ENCODE measurements around the gene LSG1. TPM values are rescaled to one million over a fixed set of nuclear protein-coding genes. Genes with fewer than 3 reads are reported as not detected.

The LSG1 gene
- total and polyA plus RNA-seq, 2 experiments from 2014 or later, result 49.2 to 57.1 TPM

DNA sequence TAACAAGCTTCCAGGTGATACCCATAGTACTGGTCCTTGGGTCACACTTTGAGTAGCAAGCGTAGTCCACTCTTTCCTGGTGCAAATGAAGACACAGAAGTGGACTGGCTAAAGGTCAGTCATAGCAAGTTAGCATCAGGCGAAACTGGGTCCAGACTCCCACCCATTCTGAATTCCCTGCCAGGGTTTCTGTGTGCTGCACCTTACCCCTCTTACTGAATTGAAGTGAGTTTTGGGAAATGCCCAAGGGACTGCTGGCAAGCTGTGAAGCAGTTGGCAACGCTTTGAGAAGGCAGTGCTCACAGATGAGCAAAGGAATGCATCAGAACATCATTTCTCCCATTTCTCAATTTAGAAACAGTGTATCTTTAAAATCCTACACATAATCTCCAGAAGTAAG, 1.8 kb upstream of the LSG1 start (continued):
- TF ChIP-seq, protein P1, sequence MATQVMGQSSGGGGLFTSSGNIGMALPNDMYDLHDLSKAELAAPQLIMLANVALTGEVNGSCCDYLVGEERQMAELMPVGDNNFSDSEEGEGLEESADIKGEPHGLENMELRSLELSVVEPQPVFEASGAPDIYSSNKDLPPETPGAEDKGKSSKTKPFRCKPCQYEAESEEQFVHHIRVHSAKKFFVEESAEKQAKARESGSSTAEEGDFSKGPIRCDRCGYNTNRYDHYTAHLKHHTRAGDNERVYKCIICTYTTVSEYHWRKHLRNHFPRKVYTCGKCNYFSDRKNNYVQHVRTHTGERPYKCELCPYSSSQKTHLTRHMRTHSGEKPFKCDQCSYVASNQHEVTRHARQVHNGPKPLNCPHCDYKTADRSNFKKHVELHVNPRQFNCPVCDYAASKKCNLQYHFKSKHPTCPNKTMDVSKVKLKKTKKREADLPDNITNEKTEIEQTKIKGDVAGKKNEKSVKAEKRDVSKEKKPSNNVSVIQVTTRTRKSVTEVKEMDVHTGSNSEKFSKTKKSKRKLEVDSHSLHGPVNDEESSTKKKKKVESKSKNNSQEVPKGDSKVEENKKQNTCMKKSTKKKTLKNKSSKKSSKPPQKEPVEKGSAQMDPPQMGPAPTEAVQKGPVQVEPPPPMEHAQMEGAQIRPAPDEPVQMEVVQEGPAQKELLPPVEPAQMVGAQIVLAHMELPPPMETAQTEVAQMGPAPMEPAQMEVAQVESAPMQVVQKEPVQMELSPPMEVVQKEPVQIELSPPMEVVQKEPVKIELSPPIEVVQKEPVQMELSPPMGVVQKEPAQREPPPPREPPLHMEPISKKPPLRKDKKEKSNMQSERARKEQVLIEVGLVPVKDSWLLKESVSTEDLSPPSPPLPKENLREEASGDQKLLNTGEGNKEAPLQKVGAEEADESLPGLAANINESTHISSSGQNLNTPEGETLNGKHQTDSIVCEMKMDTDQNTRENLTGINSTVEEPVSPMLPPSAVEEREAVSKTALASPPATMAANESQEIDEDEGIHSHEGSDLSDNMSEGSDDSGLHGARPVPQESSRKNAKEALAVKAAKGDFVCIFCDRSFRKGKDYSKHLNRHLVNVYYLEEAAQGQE (IDR thresholded peaks at IDR 0.05; ENCODE audit: unreplicated experiment), result no peak

DNA sequence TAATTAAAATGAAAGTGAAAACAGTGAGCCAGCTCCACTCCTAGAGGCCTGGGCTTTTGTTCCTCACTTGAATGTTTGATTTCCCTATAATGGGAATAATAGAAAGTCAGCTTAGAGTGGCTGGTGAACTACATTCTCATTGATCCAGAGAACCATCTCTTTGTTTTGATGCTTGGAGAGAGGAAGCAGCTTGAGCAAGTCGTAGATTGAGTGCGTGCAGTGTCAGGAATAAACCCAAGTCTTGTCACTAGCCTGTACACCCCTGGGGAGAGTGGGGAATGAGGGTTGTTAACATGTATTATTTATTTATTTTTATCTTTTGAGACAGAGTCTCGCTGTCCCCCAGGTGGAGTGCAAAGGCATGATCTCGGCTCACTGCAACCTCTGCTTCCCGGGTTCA, 885 bp upstream of the LSG1 start:
- no peak overlapping the region for H3K27ac Mint-ChIP-seq
- H3K4me3 ChIP-seq, result peak overlapping the region; percentile 76
- peaks cover 40% of the 10 kb centered on the region for H3K79me2 ChIP-seq (replicated peaks; ENCODE audit: insufficient read depth)
- H3K36me3 Mint-ChIP-seq (ENCODE audit: low read depth), result peaks cover 14% of the 10 kb centered on the region; the same call in 2 of the 3 replicates
- peaks cover 9% of the 10 kb centered on the region for H3K4me1 Mint-ChIP-seq
- ATAC-seq, result no peak
- H3K4me1 ChIP-seq (ENCODE audit: insufficient read depth), result peaks cover 3% of the 10 kb centered on the region
- H3K36me3 ChIP-seq (ENCODE audit: insufficient read depth), result peaks cover 4% of the 10 kb centered on the region; the same call in 1 of the 2 replicates
- peaks cover 4% of the 10 kb centered on the region for H3K27me3 Mint-ChIP-seq (ENCODE audit: insufficient read depth, low read depth, poor library complexity)
- TF ChIP-seq STAT1 (IDR thresholded peaks at IDR 0.05; ENCODE audit: unreplicated experiment) (no peak), JUNB (IDR thresholded peaks at IDR 0.05; ENCODE audit: unreplicated experiment) (no peak), CREB1 (CRISPR knock-in tag; IDR thresholded peaks at IDR 0.05; ENCODE audit: low read depth) (no peak), ZNF331 (CRISPR knock-in tag; IDR thresholded peaks at IDR 0.05; ENCODE audit: low read depth) (no peak), POLR2AphosphoS5 (IDR thresholded peaks at IDR 0.05; ENCODE audit: low read depth) (no peak), EZH2 (IDR thresholded peaks at IDR 0.05; ENCODE audit: low read depth, unreplicated experiment) (no peak), EZH2phosphoT487 (IDR thresholded peaks at IDR 0.05; ENCODE audit: unreplicated experiment) (no peak)
- TF ChIP-seq, protein P1 (IDR thresholded peaks at IDR 0.05; ENCODE audit: unreplicated experiment), result no peak
- TF ChIP-seq, protein P2, sequence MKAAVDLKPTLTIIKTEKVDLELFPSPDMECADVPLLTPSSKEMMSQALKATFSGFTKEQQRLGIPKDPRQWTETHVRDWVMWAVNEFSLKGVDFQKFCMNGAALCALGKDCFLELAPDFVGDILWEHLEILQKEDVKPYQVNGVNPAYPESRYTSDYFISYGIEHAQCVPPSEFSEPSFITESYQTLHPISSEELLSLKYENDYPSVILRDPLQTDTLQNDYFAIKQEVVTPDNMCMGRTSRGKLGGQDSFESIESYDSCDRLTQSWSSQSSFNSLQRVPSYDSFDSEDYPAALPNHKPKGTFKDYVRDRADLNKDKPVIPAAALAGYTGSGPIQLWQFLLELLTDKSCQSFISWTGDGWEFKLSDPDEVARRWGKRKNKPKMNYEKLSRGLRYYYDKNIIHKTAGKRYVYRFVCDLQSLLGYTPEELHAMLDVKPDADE (IDR thresholded peaks at IDR 0.05), result no peak
- H3K9me2 ChIP-seq (ENCODE audit: insufficient read depth), result no peaks in the 10 kb centered on the region
- no peaks in the 10 kb centered on the region for H3K27me3 ChIP-seq (ENCODE audit: insufficient read depth)
- H3K9me3 Mint-ChIP-seq, result no peaks in the 10 kb centered on the region
- H3K4me2 ChIP-seq, result peak overlapping the region; percentile 80
- peaks cover 12% of the 10 kb centered on the region for H4K20me1 ChIP-seq (replicated peaks; ENCODE audit: insufficient read depth)
- H3F3A ChIP-seq (replicated peaks; ENCODE audit: low read depth), result no peaks in the 10 kb centered on the region
- H2AFZ ChIP-seq, result 0 out of 2 replicates have a peak overlapping the region, but pooled peaks have one; percentile 8
- DNase-seq (ENCODE audit: low spot score), result no peak
- H3K27ac ChIP-seq (ENCODE audit: low read depth), result no peak overlapping the region
- peak overlapping the region; percentile 99 for H3K4me3 Mint-ChIP-seq
